KBM-7 (cell line): Measurements from ENCODE around the gene CELF4.

Experiments used
- DNase-seq: peaks from one replicate; pipeline ENCODE4 v3.0.0-alpha.2; 2015
- in situ Hi-C: fragments of 300-500 bp; cut with MboI; formaldehyde crosslinking; loops from 2 replicates; pipeline ENCODE4 v1.14.3; 2020; ENCODE audit warnings: low sequenced_read_pairs, low pct_unique_long_range_greater_than_20kb, mixed read lengths

The CELF4 gene

GRCh38 chr18:37456873-37457272, 108.7 kb downstream of the CELF4 start:
- no peak for DNase-seq
- in situ Hi-C loops, result no loop called here

- no peak for DNase-seq
- in situ Hi-C loops, result no loop called here
Measured at GRCh38 chr18:37456395-37456794, 109.2 kb downstream of the CELF4 start.

- DNase-seq, result no peak
- in situ Hi-C loops, result no loop called here
Measured at GRCh38 chr18:37453752-37454151, 111.8 kb downstream of the CELF4 start.

- in situ Hi-C loops, result no loop called here
- DNase-seq, result no peak
Measured at GRCh38 chr18:37452682-37453385, 112.8 kb downstream of the CELF4 start.

GRCh38 chr18:37452015-37452414, 113.6 kb downstream of the CELF4 start:
- in situ Hi-C loops, result no loop called here
- no peak for DNase-seq

- in situ Hi-C loops, result no loop called here
- no peak for DNase-seq
Measured at GRCh38 chr18:37451239-37451825, 114.3 kb downstream of the CELF4 start.

- DNase-seq, result no peak
- in situ Hi-C loops, result no loop called here
Measured at GRCh38 chr18:37450434-37451132, 115.0 kb downstream of the CELF4 start.

GRCh38 chr18:37449618-37450017, 116.0 kb downstream of the CELF4 start:
- in situ Hi-C loops, result no loop called here
- DNase-seq, result no peak

- in situ Hi-C loops, result no loop called here
Measured at GRCh38 chr18:37448946-37449345, 116.7 kb downstream of the CELF4 start.

GRCh38 chr18:37447962-37448888, 117.4 kb downstream of the CELF4 start:
- DNase-seq, result no peak
- in situ Hi-C loops, result no loop called here

More at GRCh38 chr18:37448946-37449345, 116.7 kb downstream of the CELF4 start:
- no peak for DNase-seq

GRCh38 chr18:37445836-37446235, 119.8 kb downstream of the CELF4 start:
- no peak for DNase-seq
- in situ Hi-C loops, result no loop called here

- in situ Hi-C loops, result no loop called here
Measured at GRCh38 chr18:37445368-37445767, 120.2 kb downstream of the CELF4 start.

GRCh38 chr18:37443325-37444055, 122.1 kb downstream of the CELF4 start:
- in situ Hi-C loops, result no loop called here

More at GRCh38 chr18:37445368-37445767, 120.2 kb downstream of the CELF4 start:
- no peak for DNase-seq

GRCh38 chr18:37442477-37442876, 123.1 kb downstream of the CELF4 start:
- in situ Hi-C loops, result no loop called here
- DNase-seq, result no peak

More at GRCh38 chr18:37443325-37444055, 122.1 kb downstream of the CELF4 start:
- DNase-seq, result no peak

- in situ Hi-C loops, result no loop called here
- DNase-seq, result no peak
Measured at GRCh38 chr18:37441821-37442220, 123.8 kb downstream of the CELF4 start.

GRCh38 chr18:37440206-37440605, 125.4 kb downstream of the CELF4 start:
- no peak for DNase-seq
- in situ Hi-C loops, result no loop called here

GRCh38 chr18:37438417-37439180, 127.0 kb downstream of the CELF4 start:
- in situ Hi-C loops, result no loop called here
- DNase-seq, result no peak

- no peak for DNase-seq
- in situ Hi-C loops, result no loop called here
Measured at GRCh38 chr18:37435996-37436395, 129.6 kb downstream of the CELF4 start.
